Esophagus squamous epithelium (tissue), 4 donors: ENCODE results near the gene MEAK7.

Experiments
- CTCF ChIP-seq, 6 experiments: fragments of 450-650 bp in 4 of 6; fragments of 200-600 bp in 2 of 6; sonication (generic) in 2 of 6; IDR thresholded peaks; one replicate each; pipeline ENCODE4 v1.5.1; 2016 to 2019; ENCODE audit warnings: antibody characterized with exemption in 6 of 6, mild to moderate bottlenecking in 4 of 6, moderate library complexity in 4 of 6
- POLR2A ChIP-seq, 4 donors: fragments of 450-650 bp; IDR thresholded peaks; one replicate each; pipeline ENCODE4 v1.6.1; 2017; ENCODE audit warnings: antibody characterized with exemption in 4 of 4, mild to moderate bottlenecking in 4 of 4, moderate library complexity in 3 of 4

- TF ChIP-seq CTCF (IDR thresholded peaks at IDR 0.05): no peak
- TF ChIP-seq POLR2A (IDR thresholded peaks at IDR 0.05): no peak
These were observed 33.9 kb upstream of the MEAK7 start for GRCh38 chr16:84538222-84538840.
